Transverse colon (tissue), 3 donors: ENCODE results near the gene PPM1N.

Source experiments
- CTCF ChIP-seq, 5 experiments: fragments of 200-600 bp in 3 of 5; fragments of 450-650 bp in 2 of 5; sonication (generic) in 3 of 5; IDR thresholded peaks; 1 replicate in 2 of 5; 2 replicates in 3 of 5; pipeline ENCODE4 v1.5.1; 2016 to 2017; ENCODE audit warnings: antibody characterized with exemption in 5 of 5, inconsistent platforms in 3 of 5, mild to moderate bottlenecking in 2 of 5, moderate library complexity in 1 of 5
- EP300 ChIP-seq: sonication (generic); formaldehyde crosslinking; IDR thresholded peaks from one replicate; pipeline ENCODE4 v1.6.1; 2017; ENCODE audit warnings: antibody characterized with exemption, low read depth
- POLR2A ChIP-seq: fragments of 450-650 bp; IDR thresholded peaks from one replicate; pipeline ENCODE4 v1.6.1; 2016; ENCODE audit warnings: antibody characterized with exemption, mild to moderate bottlenecking, moderate library complexity

- TF ChIP-seq POLR2A (no peak), CTCF (IDR thresholded peaks at IDR 0.05) (no peak), EP300 (no peak)
Observed at GRCh38 chr19:45507872-45508416, 9.7 kb downstream of the PPM1N start.
